Activated T-helper 1 cell treated with anti-CD3 and anti-CD28 coated beads, Interleukin-2, amount 50 U/mL, for 16 hours (primary cell): ENCODE data around the gene PIKFYVE.
"Not testable (repeated sequence)": the region's sequence is repeated elsewhere in the genome, so short reads cannot be mapped to it uniquely, and the experiment has no call there.

Experiments used
- DNase-seq, 2 donors: peaks; one replicate each; pipeline ENCODE4 v3.0.0-alpha.2; 2020; ENCODE audit warnings: low read depth in 1 of 2, low spot score in 1 of 2

PIKFYVE gene

DNA sequence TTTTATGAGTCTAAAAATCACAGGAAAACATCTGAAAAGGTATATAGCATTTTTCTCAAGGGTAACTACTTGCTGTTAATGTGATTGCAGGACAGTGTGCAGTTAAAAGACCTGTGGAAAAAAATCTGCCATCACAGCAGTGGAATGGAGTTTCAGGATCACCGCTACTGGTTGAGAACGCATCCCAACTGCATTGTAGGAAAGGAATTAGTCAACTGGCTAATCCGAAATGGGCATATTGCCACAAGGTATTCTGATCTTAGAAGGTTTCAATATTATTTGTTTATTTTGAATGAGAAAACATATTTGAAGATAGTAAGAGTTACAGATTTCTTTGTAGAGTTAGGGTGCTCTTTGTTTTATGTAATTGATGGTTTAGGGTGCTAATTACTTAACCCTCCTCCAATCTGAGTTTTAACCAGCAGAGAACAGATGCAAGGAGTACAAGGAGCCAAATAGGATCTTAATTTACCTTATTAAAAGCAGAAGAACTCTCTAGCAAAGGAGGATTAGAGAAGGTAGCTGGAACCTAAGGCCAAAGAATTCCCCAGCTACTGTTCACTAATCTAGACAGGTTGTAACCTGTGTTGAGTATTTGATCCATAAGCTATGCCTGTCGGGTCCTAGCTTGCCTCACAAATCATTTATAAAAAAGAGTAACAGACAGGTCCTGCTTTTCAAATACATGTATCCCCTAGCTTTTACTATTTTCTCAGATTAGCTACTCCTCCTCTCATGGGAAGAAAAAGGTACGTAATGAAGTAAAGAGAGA is 35.0 kb downstream of the PIKFYVE start:
- DNase-seq, result no peak

DNA sequence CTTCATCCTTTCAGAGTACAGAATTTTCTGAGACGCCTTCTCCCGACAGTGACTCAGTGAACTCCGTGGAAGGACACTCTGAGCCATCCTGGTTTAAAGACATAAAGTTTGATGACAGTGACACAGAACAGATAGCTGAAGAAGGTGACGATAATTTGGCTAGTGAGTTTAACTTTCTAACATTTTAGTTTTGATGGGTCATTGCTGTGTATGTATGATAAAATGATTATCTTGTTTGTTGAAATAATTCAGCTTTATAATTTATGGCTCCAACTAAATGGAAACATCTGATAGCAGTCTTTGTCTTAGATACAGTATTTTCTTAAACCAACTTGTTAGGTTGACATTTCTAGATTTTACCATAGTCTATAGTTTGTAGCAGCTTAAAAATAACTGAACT is 38.1 kb downstream of the PIKFYVE start:
- no peak for DNase-seq

DNA sequence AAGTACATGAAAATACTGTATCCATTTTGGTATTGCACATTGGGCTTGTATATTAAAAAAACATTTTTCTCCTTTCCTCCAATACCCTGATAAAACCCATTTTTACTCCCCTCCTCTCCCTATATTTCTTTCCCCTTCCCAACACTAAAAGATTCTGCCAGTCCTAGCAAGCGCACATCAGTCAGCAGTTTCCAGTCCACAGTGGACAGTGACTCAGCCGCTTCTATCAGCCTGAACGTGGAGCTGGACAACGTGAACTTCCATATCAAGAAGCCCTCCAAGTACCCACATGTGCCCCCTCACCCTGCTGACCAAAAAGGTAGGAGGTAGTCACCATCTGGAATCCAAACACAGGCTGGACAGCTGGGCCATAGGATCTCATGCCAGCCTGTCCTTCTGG is 38.6 kb downstream of the PIKFYVE start:
- DNase-seq, result no peak

DNA sequence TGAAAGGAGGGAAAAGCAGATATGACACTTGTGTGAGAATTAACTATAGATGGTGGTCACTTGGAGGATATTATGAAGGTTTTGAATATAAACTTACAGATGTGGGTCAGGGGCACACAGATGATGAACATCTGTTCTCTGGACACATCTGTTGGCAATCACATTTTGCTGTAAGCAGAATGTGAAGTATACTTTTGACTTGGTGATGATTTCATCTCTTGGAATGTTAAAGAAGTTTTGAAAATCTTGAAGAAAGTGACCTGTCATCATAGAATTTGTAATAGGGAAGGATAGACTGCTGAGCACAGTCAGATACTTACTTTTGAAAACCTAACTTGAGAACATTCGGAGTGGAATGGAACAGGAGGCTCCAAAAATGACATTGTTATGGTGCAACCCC is 40.2 kb downstream of the PIKFYVE start:
- no peak for DNase-seq

DNA sequence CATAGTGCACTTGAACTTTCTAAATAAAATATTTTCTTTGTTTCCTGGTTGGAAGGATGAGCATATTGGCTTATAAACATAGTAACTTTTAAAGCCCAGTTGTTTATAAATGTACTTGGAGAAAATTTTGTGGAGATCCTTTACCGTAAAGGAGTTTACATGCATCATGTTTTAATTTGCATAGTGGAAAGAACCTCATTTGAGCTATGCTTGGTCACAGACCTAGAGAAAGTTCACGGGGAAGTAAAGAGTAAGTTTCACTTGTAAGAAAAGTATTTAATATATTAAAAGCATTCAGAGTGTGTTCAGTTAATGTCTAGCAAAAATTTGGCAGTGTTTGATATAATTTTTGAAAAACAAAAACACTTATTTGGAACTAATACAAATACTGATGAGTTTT is 45.3 kb downstream of the PIKFYVE start:
- DNase-seq, result no peak

DNA sequence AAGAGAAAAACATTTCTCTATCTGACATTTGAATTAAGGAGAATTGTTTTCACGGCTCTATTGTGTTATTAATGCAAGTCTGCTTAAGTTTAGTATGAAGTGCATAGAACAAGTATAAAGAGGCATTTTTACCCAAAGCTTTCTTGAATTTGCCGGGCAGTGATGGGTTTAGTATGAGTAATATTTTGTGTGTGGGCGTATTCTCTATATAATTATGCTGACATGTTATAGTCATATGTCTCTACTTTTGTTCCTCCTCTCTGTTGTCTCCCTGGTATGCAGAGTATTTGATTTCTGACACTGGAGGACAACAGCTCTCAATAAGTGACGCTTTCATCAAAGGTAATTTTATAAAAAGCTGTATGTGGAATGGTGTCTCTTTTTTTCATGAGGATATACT is 45.9 kb downstream of the PIKFYVE start:
- DNase-seq, result no peak

DNA sequence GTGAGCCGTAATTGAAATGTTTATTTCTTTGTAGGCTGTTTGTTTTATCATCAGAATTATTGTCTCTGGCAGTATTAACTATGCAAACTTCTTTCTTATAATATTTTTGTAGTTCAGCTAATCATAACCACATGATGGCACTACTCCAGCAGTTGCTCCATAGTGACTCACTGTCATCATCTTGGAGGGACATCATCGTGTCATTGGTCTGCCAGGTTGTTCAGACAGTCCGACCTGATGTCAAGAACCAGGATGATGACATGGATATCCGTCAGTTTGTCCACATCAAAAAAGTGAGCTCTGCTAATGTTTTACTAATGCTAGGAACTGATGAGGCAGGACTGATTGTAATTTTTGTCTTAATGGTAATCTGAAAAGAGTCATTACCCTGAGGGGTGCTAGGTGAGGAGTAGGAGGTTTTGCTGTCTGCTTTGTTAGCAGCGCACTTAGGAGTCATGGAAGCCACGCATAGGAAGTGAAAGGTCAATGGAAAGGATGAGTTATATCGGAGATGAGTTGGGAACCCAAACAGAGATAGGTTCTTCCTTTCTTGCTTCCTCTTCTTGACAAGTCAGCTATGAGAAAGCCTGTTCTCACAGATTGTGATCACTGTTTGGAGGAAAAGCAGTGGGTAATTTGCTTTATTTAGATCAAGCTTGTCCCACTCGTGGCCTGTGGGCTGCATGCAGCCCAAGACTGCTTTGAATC is 49.2 kb downstream of the PIKFYVE start:
- no peak for DNase-seq

DNA sequence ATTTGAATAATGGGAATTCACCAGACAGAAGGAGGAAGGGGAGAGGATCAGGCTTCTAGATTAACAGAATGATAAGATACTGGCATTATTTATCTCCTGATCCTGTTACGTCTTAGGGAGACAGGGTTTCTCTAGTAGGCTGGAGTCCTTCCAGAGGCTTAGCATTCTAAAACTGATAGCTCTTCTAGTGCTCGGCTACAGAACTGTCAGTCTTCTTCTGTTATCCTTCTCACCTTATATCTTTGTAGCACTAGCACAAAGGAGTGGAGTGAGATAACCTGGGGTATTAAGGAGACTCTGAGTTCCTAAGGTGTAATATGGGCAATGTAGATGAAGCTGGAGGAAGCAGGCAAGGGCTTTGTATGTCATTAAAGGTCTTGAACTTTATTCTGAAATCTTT is 52.1 kb downstream of the PIKFYVE start:
- no peak for DNase-seq

DNA sequence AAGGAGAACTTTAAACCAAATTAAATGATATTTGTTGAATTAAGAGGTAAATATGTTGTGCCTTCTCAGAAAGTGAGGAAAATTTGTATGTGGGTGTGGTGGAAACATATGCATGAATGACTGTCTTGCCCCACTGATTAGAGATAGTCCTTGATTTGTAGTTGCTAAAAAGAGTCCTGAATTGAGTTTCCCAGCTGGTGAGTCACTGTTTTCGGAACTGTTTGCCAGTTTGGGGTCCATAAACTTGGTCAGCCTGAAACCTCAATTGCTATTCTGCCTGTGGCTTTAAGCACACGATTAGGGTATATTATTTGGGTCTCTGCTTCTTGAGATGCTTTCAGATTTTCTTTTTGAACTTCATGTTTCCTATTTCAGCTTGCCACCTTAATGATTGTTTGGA is 53.3 kb downstream of the PIKFYVE start:
- no peak for DNase-seq

DNA sequence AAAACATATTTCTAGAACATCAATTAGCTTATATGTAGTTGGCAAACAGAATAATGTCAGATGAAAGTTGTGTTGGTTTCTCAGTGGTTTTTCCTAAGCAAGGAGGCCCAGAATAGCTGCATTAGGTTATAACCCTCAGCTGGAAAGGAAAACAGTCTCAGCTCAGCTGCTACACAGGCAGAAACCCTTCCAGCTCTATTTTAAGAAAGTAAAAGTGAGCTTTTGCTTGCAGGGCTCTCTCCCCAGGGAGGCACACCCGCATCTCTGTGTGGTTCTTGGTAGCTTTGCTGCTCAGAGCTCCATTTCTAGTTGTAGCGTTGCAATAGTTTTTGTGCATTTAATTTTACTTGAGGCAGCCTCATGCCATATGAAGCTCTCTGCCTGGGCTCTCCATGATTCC is 54.6 kb downstream of the PIKFYVE start:
- DNase-seq, result no peak

DNA sequence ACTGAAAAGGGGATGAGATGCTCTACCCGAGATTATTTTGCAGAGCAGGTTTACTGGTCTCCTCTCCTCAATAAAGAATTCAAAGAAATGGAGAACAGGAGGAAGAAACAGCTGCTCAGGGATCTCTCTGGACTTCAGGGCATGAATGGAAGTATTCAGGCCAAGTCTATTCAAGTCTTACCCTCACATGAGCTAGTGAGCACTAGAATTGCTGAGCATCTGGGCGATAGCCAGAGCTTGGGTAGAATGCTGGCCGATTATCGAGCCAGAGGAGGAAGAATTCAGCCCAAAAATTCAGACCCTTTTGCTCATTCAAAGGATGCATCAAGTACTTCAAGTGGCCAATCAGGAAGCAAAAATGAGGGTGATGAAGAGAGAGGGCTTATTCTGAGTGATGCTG is 60.0 kb downstream of the PIKFYVE start:
- no peak for DNase-seq

DNA sequence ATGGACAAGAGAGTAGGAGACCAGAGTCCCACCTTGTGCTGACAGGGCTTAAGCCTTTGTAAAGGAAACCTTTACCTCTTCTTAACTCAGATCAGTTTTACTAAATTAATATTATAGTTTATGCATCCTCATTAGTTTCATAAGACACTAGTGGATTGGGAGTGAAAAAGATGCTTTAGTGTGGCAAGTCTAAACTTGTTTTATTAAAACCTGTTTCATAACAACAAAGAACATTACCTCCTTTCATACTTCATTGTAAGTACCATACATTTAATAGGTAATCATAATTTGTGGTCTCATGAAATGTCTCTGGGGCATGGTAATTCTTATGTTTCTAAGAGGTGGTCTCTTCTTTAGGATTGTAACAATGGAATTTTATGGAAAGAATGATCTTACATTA is 63.4 kb downstream of the PIKFYVE start:
- no peak for DNase-seq

DNA sequence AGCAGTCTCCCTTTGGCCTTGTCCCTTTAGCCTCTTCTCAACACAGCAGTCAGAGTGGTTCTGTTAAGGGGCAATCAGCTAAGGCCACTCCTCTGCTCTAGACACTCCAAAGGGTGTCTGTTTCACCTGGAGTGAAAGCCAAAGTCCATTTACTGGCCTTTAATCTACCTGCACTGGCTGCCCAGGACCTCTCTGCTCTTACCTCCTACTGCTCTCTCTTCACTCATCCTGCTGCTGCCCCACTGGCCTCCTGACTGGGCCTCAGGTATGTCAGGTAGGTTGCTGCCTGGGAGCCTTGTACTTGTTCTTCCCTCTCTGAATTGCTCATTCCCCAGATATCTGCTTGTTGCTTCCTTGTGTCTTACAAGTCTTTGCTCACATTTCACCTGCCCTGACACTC is 68.2 kb downstream of the PIKFYVE start:
- no peak for DNase-seq

DNA sequence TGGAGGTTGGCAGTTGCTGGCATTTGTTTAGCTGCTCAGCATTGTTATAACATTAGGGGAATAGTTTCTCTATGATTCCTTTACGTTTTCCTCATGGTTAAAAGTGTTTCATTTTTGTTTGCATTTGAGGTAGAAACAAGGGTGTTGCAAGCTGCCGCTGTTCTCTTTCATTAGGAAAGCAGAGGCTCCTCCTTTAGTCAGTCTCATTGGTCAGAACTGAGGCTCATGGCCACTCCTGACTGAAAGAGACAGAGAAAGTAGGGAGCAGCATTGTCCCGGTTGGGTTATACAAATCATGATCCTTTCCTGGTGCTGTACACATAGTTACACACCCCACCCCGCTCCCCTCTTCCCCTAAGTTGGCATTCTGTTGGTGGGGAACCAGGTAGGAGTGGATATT is 80.7 kb downstream of the PIKFYVE start:
- DNase-seq, result no peak

DNA sequence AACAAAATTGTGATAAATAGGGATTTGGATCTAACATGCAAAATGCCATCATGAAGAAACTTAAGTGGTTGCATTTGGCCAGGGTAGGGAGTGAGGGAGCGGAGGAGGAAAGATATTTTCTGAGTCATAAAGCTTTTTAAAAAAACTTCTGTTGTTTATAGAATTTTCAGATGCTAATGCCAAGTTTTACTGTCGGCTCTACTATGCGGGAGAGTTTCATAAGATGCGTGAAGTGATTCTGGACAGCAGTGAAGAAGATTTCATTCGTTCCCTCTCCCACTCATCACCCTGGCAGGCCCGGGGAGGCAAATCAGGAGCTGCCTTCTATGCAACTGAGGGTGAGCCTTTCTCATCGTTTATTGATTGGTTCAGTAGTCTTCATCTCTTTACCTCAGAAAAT is 84.6 kb downstream of the PIKFYVE start:
- DNase-seq, result no peak

DNA sequence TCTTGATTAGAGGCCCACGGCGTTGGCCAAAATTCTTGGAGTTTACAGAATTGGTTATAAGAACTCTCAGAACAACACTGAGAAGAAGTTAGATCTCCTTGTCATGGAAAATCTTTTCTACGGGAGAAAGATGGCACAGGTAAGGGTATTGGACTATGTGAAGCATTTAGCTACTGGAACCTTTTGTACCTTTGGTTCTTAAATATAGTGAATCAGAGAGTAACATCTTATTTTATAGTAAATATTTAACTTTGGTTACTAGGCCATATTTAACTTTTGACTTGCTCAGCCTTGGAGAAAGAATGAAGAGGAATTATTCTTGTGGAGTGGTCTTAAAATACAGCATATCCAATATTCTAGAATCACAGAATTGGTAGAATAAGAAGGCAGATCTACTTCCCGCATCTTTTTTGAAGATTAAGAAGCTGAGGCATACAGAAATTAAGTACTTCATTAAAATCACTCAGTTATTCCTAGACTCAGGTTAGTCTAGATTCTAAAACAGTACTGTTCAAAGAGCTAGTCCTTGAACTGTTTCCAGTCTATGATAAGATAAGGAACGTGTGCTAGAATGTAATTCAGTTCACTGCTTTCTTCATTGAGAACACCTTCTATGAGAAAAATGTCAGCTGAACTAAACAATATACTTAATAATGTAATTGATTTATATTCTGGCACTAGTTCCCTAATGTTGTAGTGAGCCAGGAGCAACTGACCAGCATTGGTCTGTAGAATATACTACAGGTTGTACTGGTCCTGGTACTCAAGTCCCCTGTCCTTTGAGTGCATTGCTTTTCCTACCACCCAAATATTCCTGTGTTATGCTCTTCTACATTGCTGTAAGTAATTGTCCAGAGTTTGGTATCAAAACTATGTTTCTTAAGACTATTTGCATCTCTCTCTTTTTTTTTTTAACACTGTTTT is 86.9 kb downstream of the PIKFYVE start:
- DNase-seq, result no peak

DNA sequence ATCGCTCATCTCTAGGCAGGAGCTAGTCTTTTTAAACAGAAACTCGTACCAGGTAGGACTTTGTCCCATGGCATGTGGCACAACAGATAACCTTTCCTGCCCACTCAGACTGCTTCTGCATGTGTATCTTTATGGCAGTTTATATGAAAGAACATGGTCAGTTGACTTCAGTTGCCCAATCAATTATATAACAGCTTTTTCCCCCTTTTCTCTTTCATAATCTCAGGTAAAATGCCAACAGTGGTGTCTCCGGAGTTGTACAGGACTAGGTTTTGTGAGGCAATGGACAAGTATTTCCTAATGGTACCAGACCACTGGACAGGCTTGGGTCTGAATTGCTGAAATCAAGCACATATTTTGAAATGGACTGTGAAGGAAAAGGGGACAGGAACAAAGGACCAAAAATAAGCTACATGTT is 88.9 kb downstream of the PIKFYVE start:
- DNase-seq, result no peak

DNA sequence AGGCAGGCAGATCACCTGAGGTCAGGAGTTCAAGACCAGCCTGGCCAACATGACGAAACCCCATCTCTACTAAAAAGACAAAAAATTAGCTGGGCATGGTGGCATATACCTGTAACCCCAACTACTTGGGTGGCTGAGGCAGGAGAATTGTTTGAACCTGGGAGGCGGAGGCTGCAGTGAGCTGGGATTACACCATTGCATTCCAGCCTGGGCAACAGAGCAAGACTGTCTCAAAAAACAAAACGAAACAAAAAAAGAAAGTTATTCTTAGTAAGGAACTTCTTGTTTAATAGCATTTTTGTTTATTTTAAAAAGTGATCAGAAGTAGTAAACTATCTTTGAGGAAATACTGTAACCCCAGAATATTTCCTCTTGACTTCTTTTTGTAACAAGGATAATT is 90.4 kb downstream of the PIKFYVE start:
- not testable (repeated sequence) for DNase-seq

DNA sequence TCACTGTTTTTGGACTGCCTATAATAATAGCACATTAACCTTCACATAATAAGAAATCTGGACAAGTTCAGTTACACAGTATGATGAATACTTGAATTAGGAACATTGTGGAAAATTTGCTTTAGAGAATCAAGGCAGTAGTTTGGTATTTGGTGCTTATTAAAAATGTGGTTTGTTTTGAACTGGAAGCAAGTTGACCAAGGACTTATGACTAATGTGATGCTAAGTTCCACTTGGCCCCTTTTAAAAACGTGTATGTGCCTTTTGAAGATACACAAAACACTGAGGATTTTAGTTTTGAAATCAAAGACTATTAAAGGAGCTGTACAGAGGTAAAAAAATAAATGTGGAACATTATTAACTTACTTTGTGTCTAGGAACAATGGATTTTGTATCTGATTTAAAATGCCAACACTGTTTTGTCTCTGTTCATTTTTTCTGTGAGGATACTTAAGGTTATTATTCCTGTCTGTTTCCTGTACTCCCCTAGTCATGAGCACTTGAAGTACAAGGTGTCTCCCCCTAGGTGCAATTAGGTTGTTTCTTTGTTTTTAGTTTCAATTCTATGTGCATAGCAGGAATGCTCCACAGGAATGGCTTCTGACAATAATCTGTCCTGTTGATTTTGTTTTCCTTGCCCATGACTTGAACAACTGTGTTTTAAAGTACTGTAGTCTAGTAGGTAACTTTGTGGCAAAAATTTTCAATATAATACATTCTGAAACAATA is 91.0 kb downstream of the PIKFYVE start:
- DNase-seq, result no peak

DNA sequence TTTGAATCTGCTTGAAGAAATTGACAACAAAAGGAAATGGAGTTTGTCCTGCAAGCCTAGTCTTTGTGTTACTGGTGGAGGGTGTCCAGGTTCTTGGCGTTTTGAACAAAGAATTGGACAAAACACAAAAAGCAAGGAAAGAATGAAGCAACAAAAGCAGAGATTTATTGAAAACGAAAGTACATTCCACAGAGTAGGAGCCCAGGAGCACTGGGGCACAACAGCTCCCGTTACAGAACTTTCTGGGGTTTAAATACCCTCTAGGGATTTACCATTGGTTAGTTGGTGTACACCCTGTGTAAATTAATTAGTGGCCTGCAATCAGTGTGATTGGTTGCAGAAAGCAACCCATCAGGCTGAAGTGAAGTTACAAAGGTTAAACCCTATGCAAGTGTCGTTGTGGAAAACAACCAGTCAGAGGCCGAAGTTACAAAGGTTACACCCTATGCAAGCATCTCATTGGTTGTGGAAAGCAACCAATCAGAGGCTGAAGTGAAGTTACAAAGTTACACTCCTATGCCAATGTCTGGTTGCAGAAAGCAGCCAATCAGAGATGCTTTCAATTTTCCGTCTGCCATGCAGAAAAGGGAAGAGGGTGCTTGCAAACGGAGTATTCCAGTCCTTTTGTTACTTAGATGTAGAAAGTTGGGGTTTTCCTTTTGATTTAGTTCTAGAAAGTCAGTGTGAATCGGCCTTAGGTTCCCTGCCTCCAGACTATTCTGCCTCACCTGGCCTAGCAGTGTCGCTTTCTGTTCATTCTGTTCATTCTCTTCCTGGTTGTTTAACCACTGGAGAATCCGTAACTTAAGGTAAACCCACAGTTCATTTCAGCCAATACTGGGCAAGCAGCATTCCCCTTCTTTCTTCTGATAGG is 92.9 kb downstream of the PIKFYVE start:
- no peak for DNase-seq
